COLO668 (cell line): ENCODE measurements around the gene TRIO.

Experiments used
- DNase-seq: peaks from one replicate; lab custom pipeline; 2025; ENCODE audit not compliant: unreplicated experiment; lab: John Stamatoyannopoulos, UW

The TRIO gene

DNA sequence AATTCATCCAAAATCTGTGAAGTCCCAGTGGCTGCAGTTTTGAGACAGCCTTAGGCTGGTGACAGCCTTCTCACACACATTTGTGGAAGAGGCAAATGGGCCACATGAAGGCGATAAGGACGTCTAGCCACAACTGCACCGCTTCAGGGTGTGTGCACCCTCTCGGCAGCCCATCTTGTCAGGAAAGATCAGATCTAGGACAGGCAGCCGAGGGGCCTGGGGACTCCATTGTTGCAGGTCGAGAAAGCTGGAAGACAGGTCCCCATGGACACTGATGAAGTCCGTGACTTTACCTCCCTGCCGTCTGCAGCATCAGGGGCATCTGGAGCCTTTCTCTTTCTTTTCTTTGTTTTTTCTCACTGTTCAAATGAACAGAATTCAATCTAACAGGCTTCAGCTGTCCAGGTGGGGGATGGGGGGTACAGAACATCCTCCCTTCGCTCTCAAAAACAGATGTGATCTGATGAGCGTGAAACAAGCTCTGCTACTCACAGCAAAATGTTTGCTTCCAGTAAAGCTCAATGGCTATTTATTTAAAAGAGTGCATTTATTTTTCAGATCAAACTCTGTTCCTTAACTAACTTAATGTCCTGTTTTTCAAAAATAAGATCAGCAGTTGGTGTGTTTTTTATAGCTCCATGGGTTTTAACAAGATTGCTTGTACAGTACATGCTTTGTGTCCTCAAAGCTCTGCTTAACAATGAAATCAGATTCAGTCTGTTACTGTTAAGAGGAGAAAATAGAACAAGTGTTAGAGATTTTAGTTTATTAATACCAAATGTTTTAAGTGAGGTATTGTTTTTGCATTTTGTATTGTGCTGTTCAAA, 326.6 kb downstream of the TRIO start:
- no peak for DNase-seq

DNA sequence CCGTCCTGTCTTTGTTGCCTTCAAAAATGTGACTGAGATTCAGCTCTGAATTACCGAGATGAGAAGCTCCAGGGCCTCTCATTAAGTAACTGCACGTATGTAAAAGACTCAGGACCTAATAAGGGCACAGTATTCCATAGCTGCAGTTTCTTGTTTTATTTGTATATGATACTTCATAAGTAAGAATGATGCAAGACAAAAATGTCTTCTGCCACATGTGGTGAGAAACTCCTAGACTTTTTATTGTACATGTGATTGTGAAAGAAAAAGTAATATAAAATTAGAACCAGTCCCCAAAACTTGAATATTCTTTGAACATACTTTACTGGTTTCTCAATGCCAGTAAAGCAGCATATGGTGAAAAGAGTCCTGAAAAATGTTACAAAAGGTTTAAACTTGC, 328.4 kb downstream of the TRIO start:
- DNase-seq, result no peak

DNA sequence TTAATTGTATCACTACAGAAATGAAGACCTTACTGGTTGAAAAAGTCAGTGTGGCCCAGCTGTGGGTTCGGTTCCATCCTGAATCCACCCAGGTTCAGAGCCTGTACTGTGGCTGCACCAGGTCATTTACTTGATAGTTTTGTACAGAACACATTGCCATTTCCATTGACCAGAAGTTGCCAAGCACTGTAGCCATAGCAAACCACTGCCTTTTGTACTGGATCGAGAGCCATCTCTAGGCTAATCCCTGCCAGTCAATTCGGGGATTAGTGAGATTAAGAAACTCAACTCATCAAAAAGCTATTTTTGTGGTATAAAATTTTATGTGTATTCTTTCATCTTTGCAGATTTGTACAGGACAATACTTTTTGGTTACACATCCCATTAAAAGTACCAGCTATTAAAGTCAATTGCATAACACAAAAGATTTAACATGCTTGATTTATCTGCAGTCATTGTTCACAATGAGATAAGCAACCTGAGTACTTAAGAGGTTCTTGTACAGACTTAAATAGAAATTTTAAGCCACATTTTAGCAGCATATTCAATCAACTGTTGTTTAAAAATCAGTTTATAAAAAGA, 329.9 kb downstream of the TRIO start:
- DNase-seq, result no peak

DNA sequence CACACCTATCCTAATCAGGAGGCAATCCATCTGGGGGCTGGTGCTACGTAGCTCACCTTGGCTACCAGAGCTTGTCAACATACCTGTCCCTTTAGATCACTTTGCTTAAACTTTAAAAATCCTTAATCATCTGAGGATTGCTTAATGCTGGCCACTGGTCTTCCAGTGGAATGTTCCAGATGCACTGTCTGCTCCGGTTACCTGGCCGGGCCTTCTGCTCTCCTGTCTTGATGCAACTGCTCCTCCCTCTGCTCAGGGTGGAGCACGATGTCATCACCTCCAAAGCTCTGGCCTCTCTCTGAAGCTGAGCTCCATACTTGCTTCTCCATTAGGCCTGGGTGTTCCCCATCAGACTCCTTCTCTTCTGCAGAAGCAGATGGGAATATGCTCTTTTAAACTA, 331.9 kb downstream of the TRIO start:
- no peak for DNase-seq

DNA sequence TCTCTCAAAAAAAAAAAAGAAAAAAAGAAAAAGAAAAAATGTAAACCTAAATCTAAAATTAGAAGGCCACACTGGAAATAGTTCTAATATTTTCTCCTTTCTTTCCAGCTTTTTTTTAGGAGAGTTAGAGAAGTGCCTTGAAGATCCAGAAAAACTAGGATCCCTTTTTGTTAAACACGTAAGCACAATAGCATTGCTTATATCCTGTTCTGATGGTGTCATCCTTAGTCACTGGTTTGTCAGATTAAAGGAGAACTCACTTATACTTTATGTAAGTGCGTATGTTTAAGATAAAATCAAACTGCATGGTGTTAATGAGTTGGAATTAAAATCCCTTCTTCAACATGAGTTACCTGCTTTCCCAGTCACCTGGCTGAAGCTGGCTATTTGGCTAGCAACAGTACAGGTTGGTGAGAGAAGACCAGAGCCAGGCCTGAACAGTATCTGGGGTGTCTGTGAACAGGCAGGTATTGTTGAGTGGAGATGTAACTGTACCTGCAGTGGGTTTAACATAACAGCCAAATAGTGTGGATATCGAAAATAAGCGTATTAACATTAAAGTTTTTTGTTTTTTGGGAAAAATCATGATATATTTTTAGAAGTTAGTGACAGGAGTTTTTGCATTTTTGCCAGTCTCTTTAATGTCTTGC, 333.8 kb downstream of the TRIO start:
- DNase-seq, result no peak

DNA sequence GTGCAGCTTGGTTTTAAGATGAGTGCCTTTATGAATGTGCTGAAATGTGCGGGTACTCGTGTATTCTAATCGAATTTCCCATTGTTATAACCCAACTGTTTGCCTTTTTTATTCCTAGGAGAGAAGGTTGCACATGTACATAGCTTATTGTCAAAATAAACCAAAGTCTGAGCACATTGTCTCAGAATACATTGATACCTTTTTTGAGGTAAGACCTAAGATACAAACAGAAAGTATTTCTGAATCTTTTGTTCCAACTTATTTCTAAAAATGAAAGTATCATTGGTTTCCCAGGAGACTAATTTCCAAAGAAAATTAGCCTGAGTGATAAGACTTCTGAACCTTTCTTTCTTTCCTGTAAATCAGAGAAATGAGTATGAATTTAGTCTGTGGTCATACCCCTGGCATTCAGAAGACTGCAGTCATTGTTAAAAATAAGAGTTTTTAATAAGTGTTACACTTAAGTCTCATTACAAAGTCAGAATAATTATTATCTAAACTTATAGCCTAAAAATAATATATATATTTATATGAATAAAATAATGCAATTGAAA, 336.1 kb downstream of the TRIO start:
- no peak for DNase-seq

DNA sequence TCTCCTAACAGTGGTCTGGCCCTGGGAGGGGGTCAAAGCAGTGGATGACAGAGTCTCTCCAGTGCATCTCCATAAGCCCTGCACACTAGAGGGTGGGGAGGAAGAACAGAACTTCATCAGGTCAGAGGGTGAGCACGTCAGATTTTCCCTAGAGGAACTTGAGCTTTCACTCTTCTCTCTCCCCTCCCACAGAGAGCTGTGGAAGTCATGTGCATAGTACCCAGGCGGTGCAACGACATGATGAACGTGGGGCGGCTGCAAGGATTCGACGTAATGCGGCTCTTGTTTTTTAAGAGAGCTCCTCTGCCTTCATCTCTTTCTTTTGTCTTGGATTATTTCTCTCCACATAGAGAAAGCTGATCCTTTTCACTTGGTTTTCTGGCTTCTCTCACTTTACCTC, 338.2 kb downstream of the TRIO start:
- no peak for DNase-seq

DNA sequence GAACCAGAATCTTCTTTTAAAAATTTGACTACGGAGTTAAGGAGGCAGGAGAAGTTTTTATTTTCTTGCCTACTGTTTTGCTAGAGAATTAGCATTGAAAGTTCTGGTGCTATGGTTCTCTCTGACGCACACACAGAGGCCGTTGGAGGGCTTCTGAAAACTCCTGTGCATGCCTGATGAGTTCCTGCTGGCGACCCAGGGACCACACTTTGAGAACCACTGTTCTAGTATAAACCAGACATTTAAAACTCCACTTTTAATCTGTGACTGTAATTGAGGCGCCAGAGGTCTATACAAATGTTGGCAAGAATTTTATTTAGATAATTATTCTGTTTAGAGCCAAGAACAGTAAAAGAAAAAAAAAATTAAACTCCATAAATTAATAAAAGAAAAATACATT, 338.9 kb downstream of the TRIO start:
- no peak for DNase-seq

DNA sequence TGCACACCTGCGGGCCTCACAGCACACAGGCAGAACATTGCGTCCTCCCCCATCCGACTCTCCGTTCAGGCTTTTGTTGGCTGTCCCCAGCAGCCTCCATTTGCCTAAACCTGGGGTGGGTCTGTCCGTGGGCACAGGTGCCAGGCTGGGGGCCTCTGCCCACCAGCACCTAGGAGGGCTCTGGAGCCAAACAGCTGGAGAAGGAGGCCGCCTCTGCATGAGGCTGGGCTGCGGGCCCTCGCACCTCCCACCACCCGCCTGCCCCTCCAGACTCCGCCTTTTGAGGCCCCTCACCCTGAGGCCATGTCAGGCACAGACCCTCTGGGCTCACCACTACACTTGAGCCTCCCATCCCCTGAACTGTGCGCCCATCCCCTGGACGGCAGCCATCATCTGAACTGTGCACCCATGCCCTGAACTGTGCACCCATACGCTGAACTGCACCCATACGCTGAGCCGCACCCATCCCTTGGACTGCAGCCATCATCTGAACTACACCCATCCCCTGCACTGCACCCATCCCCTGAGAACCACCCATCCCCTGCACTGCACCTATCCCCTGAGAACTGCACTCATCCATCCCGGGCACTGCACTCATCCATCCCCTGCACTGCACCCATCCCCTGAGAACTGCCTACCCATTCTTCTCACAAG, 340.5 kb downstream of the TRIO start:
- DNase-seq, result no peak

DNA sequence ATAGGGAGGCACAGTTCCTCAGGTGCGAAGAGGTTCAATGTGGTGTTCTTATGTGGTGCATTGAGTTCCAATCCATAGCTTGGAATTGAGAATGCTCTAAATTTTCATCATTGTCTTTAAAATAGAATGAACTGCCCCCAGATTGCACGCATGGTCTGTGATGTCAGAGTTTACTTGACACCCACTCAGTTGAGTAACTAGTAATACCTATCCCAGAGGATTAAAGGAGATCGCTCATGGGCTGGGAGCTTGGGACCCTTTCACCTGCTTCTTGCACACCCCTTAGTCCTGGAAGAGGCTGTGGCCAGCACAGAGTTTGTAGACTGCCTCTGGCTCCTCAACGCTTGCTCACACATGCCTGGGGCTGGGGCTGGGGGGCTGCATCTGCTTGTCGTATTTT, 343.3 kb downstream of the TRIO start:
- DNase-seq, result no peak

DNA sequence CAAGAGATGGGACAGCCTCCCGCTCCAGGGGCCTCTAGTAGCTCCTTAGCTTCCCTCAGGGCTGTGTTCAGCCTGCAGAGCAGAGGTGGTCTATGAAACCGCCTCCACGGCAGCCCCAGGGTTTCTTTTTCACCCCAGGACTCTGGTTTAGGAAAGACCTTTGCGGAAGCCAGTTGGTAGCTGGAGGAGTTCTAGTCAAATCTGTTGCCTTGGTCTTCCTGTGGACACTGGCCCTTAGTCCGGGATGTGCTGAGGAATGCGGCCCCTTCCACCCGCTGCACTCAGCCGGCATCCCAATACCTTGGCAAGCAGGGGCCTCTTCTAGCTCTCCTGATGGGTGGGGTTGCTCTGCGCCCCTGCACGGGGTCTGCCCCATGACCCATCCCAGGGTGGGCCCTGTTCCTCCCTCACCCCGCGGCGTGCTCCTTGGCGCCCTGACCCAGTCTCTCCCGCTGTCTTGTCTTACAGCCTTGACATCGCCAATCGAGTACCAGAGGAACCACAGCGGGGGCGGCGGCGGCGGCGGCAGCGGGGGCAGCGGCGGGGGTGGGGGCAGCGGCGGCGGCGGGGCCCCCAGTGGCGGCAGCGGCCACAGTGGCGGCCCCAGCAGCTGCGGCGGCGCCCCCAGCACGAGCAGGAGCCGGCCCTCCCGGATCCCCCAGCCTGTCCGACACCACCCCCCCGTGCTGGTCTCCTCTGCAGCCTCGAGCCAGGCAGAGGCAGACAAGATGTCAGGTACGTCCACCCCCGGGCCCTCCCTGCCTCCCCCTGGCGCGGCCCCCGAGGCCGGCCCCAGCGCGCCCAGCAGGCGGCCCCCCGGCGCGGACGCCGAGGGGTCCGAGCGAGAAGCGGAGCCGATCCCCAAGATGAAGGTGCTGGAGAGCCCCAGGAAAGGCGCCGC, 344.1 kb downstream of the TRIO start:
- DNase-seq, result no peak

DNA sequence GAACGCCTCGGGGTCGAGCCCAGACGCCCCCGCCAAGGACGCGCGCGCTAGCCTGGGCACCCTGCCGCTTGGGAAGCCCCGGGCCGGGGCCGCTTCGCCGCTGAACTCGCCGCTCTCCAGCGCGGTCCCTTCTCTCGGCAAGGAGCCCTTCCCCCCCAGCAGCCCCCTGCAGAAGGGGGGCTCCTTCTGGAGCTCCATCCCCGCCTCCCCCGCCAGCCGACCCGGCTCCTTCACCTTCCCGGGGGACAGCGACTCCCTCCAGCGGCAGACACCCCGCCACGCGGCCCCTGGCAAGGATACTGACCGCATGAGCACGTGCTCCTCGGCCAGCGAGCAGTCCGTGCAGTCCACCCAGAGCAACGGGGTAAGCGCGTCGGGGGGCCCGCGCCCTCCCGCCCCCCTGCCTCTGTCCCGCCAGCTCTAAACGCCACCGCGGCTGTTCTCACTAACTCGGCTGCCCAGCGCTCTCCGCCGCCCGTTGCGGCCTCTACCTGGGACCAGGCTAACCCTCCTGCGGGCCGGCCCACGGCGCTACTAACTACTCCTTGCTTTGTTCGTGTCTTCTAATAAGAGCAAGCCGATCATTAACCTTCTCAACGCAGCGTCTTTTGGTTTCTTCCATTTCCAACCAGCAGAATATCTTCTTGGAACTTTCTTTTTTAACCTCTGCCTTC, 344.9 kb downstream of the TRIO start:
- DNase-seq, result no peak

DNA sequence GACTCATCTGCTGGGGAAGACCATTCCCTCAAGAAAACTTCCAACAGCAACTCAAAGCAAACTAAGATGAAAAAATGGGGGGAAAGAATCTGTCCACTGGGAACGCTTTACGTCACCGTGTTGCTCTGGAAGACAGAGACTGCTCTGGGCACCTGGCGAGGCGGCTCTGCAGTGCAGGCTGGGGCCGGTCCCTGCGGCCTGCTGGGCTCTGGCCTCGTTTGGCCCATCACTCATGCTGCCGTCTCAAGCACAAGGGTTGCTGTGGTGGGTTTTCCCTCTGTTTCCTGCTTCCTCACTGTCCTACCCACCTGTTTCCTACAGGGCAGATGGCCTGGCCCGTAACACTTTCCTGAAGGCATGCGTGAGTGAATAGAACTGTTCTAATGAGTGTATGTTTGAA, 345.6 kb downstream of the TRIO start:
- no peak for DNase-seq

DNA sequence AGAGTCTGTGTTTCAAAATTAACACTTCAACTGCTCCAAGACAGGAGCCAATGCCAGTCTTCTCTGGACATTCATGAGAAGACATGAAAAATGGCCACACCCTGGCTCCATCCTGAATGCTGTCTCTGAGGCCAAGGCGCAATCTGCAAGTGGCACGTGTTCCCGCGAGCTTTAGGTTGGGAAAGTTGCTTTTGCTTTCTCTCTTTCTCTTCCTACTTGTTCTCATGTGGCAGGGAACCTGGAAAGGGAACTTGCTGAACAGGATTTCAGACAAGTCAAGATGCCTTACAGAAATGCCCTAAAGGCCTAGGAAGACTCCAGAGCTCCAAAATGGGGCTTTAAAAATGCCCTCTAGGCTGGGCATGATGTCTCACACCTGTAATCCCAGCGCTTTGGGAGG, 346.5 kb downstream of the TRIO start:
- no peak for DNase-seq

DNA sequence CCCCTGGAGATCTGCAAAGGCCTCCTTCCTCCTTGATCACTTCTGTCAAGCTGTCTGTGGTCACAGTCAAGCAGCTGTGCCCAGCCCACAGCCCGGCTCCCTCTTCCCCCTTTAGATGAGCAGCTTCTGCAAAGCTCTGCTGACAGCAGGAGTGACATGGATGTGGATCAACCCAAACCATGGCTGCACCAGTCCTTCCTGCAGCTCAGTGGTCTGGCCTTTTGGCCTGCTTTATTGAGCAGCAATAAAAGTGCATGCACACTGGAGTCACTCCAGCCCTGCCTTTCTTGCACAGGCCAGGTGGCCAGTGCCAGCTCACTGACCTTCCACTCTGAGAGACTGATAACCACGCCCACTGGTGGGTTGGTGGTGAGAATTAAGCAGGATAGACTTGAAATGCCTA, 347.2 kb downstream of the TRIO start:
- DNase-seq, result no peak

DNA sequence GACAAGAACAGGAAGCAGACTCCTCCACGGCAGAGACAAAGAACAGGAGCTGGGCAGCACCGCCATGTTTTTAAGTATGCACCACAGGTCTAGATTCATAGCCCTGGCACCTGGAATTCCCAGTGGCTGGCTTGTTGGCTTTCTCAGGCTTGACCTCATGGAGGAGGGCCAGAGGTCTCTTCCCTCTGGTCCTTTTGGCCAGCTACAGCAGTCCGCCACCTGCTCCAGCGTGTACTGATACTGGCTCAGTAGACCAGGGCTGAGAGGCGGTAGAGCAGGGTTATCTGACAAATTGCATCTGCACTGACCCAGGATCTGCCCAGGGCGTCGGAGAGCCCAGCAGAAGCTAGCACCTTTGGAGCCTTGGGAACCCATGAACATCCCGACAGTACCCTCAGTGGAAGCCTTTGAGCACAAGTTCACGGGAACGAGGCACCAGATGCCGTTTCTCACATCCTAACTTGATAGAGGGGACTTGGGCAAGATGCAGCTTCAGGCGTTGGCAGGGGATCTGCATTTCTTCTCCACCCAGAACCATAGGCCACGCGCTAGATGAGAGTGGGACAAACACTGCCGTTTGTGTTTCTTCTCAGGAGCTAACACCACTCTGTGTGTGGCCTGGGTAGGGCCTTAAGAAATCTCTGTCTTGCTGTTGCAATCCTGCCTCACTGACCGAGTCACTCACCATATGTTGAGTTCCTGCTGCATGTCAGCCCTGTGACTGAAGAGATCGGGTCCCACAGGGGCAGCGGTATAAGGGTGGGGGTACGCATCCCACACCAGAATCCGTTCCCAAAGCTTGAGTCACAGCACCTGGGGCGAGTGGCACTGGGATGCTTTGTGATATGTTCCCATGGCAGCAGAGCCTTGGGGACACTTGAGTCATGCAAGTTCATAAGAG, 348.1 kb downstream of the TRIO start:
- no peak for DNase-seq

DNA sequence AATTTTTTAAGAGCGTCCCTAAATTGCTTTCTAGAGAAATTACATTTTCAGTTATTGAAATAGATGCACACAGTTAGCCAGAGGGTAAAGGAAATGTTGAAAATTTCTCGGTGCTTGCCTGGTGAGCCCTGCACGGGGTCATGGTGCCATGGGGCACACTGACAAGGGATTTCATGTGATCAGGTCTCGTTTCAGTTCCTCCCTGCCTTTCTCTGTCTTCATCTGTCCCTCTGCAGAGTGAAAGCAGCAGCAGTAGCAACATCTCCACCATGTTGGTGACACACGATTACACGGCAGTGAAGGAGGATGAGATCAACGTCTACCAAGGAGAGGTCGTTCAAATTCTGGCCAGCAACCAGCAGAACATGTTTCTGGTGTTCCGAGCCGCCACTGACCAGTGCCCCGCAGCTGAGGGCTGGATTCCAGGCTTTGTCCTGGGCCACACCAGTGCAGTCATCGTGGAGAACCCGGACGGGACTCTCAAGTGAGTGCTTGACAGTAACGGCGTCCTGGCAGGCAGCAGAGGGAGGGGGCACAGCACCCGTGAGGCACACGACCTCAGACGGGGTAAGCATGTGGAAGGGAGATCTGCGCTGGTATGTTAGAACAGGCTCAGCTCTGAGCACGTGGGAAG, 349.3 kb downstream of the TRIO start:
- no peak for DNase-seq

DNA sequence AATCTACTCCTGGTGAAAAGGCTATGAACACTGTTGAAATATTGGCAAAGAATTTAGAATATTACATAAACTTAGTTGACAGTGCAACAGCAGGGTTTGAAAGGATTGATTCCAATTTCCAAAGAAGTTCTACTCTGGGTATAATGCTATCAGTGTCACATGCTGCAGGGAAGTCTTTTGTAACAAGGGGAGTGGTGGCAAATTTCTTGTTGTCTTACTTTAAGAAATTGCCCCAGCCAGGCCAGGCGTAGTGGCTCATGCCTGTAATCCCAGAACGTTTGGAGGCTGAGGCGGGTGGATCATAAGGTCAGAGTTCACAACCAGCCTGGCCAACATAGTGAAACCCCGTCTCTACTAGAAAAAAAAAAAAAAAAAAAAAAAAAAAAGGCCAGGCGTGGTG, 352.2 kb downstream of the TRIO start:
- DNase-seq, result no peak

DNA sequence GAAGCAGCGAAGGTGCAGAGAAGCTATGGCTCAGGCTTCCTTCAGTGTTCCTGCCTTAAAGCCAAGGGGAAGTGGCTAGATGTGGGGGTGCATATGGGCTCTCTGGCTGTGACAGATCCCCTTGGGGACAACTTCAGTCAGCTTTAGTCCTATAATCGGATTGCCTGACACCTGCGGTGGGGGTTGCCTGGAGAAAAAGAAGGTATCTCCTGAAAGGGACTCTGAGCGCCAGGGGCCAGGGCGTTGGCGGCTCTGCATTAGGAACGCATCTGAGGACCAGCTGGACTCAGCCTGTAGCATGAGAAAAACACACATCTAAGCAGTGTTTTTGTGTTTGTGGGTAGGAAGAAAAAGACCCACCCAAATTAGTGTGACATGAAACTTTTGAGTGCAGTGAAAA, 354.2 kb downstream of the TRIO start:
- DNase-seq, result no peak
